Gastrocnemius medialis (tissue), 4 donors: Measurements from ENCODE around the gene CNIH3. TPM values are rescaled to one million over a fixed set of nuclear protein-coding genes. Genes with fewer than 3 reads are reported as not detected.
A peak's percentile ranks its signal among the peaks of the same experiment; 100 is the strongest.

Experiments used
- ATAC-seq, 2 donors: fragments of 150-250 bp; one replicate each; pipeline ENCODE4 v1.9.1; 2016
- DNase-seq, 2 donors: peaks; one replicate each; pipeline ENCODE4 v3.0.0-alpha.2; 2019
- H3K27ac ChIP-seq, 4 donors: fragments of 200-600 bp; sonication (generic); 1 replicate in 1 of 4; 2 replicates in 3 of 4; pipeline ENCODE4 v1.5.1; 2016 to 2018; ENCODE audit warnings: mild to moderate bottlenecking in 2 of 4, moderate library complexity in 1 of 4
- H3K27me3 ChIP-seq, 3 donors: fragments of 200-600 bp; sonication (generic) in 2 of 3; 1 replicate in 1 of 3; 2 replicates in 2 of 3; pipeline versions ENCODE4 v1.5.1 to v1.6.0; 2016 to 2019; ENCODE audit warnings: mild to moderate bottlenecking in 1 of 3, moderate library complexity in 1 of 3
- H3K36me3 ChIP-seq, 2 donors: fragments of 200-600 bp; sonication (generic) in 1 of 2; one replicate each; pipeline ENCODE4 v1.5.1; 2017 to 2018
- H3K4me1 ChIP-seq, 2 donors: fragments of 200-600 bp; sonication (generic) in 1 of 2; one replicate each; pipeline ENCODE4 v1.5.1; 2016 to 2017; ENCODE audit warnings: mild to moderate bottlenecking in 2 of 2
- H3K4me3 ChIP-seq, 4 donors: fragments of 200-600 bp; sonication (generic) in 3 of 4; 1 replicate in 1 of 4; 2 replicates in 3 of 4; pipeline ENCODE4 v1.5.1; 2016 to 2019; ENCODE audit warnings: mild to moderate bottlenecking in 2 of 4
- H3K9me3 ChIP-seq, 3 donors: fragments of 200-600 bp; sonication (generic) in 2 of 3; 1 replicate in 1 of 3; 2 replicates in 2 of 3; pipeline ENCODE4 v1.5.1; 2016 to 2019
- POLR2A ChIP-seq, 2 donors: fragments of 450-650 bp; IDR thresholded peaks; one replicate each; pipeline ENCODE4 v1.6.1; 2017; ENCODE audit warnings: antibody characterized with exemption in 2 of 2, mild to moderate bottlenecking in 2 of 2, moderate library complexity in 2 of 2
- in situ Hi-C, 4 donors: fragments of 200-750 bp; cut with MboI; loops; one replicate each; pipeline versions ENCODE4 v1.15.0 to v1.8.0; 2017; ENCODE audit warnings: low sequenced_read_pairs in 4 of 4
- intact Hi-C: fragments of 100-400 bp; cut with DNase I; formaldehyde crosslinking; loops from one replicate; pipeline ENCODE4 v1.15.1; 2023; ENCODE audit warnings: low total_unique reads
- total RNA-seq, 4 donors: library from RNA; depleted of rRNA; stranded (reverse); fragments of >200 nt; gene quantifications; one replicate each; pipeline versions ENCODE4 v1.1.0 to v1.2.3, GENCODE V29; 2016
- TF ChIP-seq, protein P1 (sequence below), 5 experiments: fragments of 450-650 bp in 3 of 5; fragments of 200-600 bp in 2 of 5; sonication (generic) in 2 of 5; IDR thresholded peaks in 4 of 5; conservative IDR thresholded peaks in 1 of 5; 1 replicate in 4 of 5; 2 replicates in 1 of 5; pipeline ENCODE4 v1.5.1; 2016 to 2019; ENCODE audit warnings: antibody characterized with exemption in 5 of 5, mild to moderate bottlenecking in 3 of 5, moderate library complexity in 3 of 5

The CNIH3 gene
- total RNA-seq, 4 donors from 2014 or later: 0.95 to 1.6 (median 1.5) TPM; not detected in 1

DNA sequence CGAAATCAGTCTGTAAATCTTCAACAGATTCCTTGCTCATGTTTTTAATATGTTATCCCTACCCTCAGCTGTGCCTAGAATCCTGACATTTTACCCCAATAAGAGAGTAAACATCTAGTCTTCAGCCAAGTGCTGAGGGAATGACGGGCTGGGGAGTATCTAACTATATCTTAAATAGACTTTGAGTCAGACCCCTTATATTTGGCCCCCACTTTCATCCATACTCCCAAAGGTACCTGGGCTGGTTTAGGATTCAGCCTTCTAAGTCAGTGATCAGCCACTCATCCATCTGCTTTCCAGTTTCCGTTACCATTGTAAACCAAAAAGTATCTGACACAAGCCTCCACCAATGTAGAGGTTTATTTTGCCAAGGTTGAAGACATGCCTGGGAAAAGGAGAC, 36.1 kb upstream of the CNIH3 start:
- peaks cover 7 to 26% of the 10 kb centered on the region in 2 donors for H3K4me1 ChIP-seq
- no peaks in the 10 kb centered on the region for H3K27me3 ChIP-seq
- no peak overlapping the region for H3K4me3 ChIP-seq
- no peaks in the 10 kb centered on the region for H3K9me3 ChIP-seq
- intact Hi-C loops: no loop called here
- H3K27ac ChIP-seq: peak overlapping the region; percentile 74 to 85 (median 84)
- TF ChIP-seq, protein P1, sequence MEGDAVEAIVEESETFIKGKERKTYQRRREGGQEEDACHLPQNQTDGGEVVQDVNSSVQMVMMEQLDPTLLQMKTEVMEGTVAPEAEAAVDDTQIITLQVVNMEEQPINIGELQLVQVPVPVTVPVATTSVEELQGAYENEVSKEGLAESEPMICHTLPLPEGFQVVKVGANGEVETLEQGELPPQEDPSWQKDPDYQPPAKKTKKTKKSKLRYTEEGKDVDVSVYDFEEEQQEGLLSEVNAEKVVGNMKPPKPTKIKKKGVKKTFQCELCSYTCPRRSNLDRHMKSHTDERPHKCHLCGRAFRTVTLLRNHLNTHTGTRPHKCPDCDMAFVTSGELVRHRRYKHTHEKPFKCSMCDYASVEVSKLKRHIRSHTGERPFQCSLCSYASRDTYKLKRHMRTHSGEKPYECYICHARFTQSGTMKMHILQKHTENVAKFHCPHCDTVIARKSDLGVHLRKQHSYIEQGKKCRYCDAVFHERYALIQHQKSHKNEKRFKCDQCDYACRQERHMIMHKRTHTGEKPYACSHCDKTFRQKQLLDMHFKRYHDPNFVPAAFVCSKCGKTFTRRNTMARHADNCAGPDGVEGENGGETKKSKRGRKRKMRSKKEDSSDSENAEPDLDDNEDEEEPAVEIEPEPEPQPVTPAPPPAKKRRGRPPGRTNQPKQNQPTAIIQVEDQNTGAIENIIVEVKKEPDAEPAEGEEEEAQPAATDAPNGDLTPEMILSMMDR (IDR thresholded peaks at IDR 0.05 in 4 of 5, conservative IDR thresholded peaks at IDR 0.05 in 1 of 5): no peak
- no peak for TF ChIP-seq POLR2A (IDR thresholded peaks at IDR 0.05)
- DNase-seq: no peak
- peak in 1 of 2 donors; percentile 25 for ATAC-seq
- H3K36me3 ChIP-seq: no peaks in the 10 kb centered on the region
- in situ Hi-C loops: no loop called here

DNA sequence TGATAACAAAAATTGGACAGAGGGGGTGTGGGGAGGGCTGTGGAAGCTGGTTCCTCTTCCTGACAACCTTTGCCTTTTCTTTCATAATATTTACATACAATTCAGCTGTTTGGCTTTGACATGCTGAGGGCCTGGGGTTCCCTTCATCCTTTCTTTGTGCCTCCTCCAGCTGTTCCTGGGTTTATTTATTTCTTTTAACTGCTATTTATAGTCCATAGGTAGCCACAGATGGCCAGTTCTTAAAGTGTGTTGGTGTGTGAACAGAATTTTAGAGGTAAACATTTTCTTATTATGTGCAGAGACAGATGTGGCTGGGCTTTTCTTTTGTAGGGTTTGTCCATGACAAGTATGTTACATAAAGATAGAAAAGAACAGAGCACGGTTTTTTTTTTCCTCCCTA, 34.1 kb upstream of the CNIH3 start:
- H3K27ac ChIP-seq: no peak overlapping the region
- no peak overlapping the region for H3K4me3 ChIP-seq
- H3K36me3 ChIP-seq: no peaks in the 10 kb centered on the region
- DNase-seq (no peak), ATAC-seq (no peak)
- TF ChIP-seq, protein P1 (IDR thresholded peaks at IDR 0.05 in 4 of 5, conservative IDR thresholded peaks at IDR 0.05 in 1 of 5): no peak
- TF ChIP-seq POLR2A (IDR thresholded peaks at IDR 0.05): no peak
- in situ Hi-C loops: no loop called here
- no peaks in the 10 kb centered on the region for H3K9me3 ChIP-seq
- peaks cover 7 to 26% of the 10 kb centered on the region in 2 donors for H3K4me1 ChIP-seq
- intact Hi-C loops: no loop called here
- H3K27me3 ChIP-seq: no peaks in the 10 kb centered on the region

DNA sequence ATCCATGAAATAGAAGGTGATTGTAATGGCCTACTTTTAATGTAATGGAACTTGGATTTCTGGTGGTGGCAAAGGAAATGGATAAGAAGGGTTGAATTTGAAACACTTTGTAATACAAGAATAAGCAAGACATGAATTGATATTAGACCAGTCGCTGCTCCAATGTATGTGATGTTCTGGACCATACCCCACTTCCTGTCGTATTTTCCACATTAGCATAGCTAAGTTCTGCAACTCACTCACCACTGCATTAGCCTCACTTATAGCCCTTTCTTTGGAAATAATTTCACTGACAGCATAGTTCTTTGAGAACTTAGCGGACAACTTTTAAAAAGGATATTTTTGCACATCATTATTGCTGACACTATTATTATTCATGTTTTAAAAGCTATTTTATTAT, 32.3 kb upstream of the CNIH3 start:
- DNase-seq (no peak), ATAC-seq (no peak)
- in situ Hi-C loops (no loop called here), intact Hi-C loops (no loop called here)
- TF ChIP-seq POLR2A (IDR thresholded peaks at IDR 0.05): no peak
- TF ChIP-seq, protein P1 (IDR thresholded peaks at IDR 0.05 in 4 of 5, conservative IDR thresholded peaks at IDR 0.05 in 1 of 5): no peak
- Histone ChIP-seq H3K4me3 (no peak overlapping the region), H3K36me3 (no peaks in the 10 kb centered on the region), H3K9me3 (no peaks in the 10 kb centered on the region), H3K27ac (no peak overlapping the region), H3K27me3 (no peaks in the 10 kb centered on the region), H3K4me1 (peaks cover 7 to 22% of the 10 kb centered on the region in 2 donors)

DNA sequence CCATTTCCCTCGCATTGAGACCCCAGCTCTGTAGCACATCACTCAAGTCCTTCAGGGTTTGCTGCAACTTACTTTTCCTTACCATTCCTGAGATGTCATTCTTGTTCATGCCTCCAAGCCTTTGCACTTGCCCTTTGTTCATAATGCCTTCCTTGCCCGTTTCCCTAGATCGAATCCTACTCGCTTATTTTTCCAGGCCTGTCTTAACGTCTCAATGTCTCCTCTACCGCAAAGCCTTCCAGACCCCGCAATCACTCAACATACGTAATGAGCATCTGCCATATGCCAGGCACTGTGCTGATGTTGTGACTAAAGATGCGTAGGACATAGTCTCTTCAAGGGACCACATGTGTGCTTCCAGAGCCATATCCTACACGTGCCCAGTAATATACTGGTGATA, 31.1 kb upstream of the CNIH3 start:
- Histone ChIP-seq H3K27me3 (no peaks in the 10 kb centered on the region), H3K4me1 (peaks cover 2 to 11% of the 10 kb centered on the region in 2 donors), H3K27ac (no peak overlapping the region), H3K9me3 (no peaks in the 10 kb centered on the region), H3K36me3 (no peaks in the 10 kb centered on the region), H3K4me3 (no peak overlapping the region)
- intact Hi-C loops (no loop called here), in situ Hi-C loops (no loop called here)
- no peak for ATAC-seq
- no peak for TF ChIP-seq POLR2A (IDR thresholded peaks at IDR 0.05)
- TF ChIP-seq, protein P1 (IDR thresholded peaks at IDR 0.05 in 4 of 5, conservative IDR thresholded peaks at IDR 0.05 in 1 of 5): no peak
- DNase-seq: no peak

DNA sequence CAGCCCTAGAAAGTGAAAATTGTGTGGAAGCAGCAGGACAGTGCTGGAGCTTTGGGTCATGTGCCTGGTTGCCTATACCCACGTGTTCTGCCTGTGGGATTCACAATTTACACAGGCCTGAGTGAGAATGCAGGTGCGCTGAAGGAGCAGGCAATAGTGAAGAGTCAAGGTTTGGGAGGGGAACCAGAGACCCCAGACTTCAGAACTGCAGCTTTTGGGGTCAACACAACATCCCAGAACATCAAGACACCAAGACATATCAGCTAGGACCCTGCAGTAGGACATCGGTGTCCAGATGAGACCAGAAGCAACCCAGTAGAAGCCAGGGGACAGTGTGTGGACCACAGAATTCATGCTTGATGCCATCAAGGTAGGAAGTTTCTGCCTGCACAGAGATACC, 29.1 kb upstream of the CNIH3 start:
- H3K36me3 ChIP-seq: no peaks in the 10 kb centered on the region
- intact Hi-C loops: no loop called here
- no peak for TF ChIP-seq POLR2A (IDR thresholded peaks at IDR 0.05)
- TF ChIP-seq, protein P1 (IDR thresholded peaks at IDR 0.05 in 4 of 5, conservative IDR thresholded peaks at IDR 0.05 in 1 of 5): no peak
- no peaks in the 10 kb centered on the region for H3K9me3 ChIP-seq
- in situ Hi-C loops: no loop called here
- no peak overlapping the region for H3K27ac ChIP-seq
- H3K4me1 ChIP-seq: peaks cover 0 to under 1% of the 10 kb centered on the region in 2 donors
- DNase-seq: no peak
- ATAC-seq: no peak
- no peaks in the 10 kb centered on the region for H3K27me3 ChIP-seq
- H3K4me3 ChIP-seq: no peak overlapping the region
